ENCODE results near the gene MED15.

Gene MED15

DNA sequence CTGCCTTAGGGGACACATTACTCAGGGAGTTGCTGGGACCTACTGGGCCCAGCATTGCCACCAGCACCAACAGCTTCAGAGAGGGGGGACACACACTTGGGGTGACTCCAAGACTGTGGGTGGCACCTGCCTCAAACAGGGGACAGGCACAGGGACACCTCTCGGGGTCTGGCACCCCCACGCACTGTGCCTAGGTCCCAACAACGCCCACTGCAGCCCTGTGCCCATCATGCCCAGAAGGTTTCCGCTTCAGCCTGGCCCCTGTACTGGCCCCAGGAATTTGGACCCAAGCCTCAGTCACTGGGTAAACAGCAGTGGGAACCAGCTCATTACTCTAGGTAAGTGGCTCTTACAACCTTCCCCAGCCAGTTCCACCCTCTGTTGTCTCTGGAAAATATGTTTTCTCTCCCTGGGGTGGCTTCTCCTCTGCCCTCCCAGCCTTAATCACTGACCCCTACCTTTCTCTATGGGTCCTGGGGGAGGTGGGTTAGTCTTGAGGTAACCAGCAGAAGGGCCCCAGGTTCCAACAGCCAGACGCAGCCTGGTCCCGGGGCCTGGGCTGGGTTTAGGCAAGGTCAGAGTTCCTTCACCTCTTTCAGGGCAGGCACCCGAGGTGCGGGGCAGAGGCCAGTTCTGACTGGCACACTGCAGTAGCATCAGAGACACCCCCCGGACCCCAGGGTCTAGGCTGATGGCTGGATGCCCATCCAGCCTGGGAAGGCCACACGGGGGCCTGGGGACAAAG, 123.6 kb downstream of the MED15 start:
- Histone ChIP-seq H3K9ac (no peak overlapping the region), H3K27ac (no peak overlapping the region), H3K4me1 (peaks cover 19% of the 10 kb centered on the region), H3K27me3 (no peaks in the 10 kb centered on the region), H3K4me2 (no peak overlapping the region), H3K36me3 (no peaks in the 10 kb centered on the region), H4K20me1 (no peaks in the 10 kb centered on the region), H3K4me3 (no peak overlapping the region), H3K9me3 (no peaks in the 10 kb centered on the region)
- no peak for TF ChIP-seq Cebpa-rat (IDR thresholded peaks at IDR 0.05)

DNA sequence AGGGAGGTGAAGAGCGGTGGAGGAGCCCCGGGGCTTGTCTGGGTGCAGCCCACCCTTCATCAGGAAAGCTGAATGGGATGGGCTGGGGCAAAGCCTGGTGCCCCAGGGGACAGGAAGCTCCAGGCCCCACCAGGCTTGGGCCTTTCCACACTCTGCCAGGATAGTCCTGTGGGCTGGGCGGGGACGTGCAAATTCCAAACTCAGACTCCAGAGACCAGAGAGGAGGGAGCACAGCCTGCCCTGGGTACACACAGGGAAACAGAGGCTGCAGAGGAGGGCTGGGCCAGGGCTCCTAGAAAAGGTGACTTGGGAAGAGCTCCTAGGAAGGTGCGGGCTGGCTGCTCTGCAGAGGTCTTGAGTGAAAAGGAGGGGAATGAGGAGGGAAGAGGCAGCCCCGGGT, 124.7 kb downstream of the MED15 start:
- no peak overlapping the region for H3K4me2 ChIP-seq

DNA sequence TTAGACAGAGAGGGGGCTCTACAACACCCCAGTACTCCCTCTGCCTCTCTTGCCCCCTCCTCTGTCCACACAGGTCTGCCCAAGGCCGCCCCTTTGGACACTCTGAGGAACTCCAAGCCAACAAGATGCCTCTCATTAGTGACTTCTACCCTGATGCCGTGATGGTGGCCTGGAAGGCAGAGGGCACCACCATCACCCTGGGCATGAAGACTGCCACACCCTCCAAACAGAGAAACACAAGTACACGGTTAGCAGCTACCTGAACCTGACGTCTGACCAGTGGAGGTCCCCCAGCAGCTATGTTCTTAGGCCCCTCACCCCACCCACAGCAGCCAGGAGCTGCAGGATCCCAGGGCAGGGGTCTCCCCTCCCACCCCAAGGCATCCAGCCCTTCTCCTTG, 125.1 kb downstream of the MED15 start:
- Histone ChIP-seq H3K36me3 (no peaks in the 10 kb centered on the region), H3K9ac (no peak overlapping the region), H3K9me3 (no peaks in the 10 kb centered on the region), H3K27ac (no peak overlapping the region), H3K4me1 (peaks cover 33% of the 10 kb centered on the region), H3K4me3 (no peak overlapping the region), H4K20me1 (no peaks in the 10 kb centered on the region), H3K27me3 (no peaks in the 10 kb centered on the region), H3K4me2 (no peak overlapping the region)
- no peak for TF ChIP-seq Cebpa-rat (IDR thresholded peaks at IDR 0.05)

More for the DNA sequence above, 124.7 kb downstream of the MED15 start:
- peaks cover 29% of the 10 kb centered on the region for H3K4me1 ChIP-seq
- no peak overlapping the region for H3K4me3 ChIP-seq
- H3K36me3 ChIP-seq: no peaks in the 10 kb centered on the region
- no peaks in the 10 kb centered on the region for H3K9me3 ChIP-seq
- no peak overlapping the region for H3K9ac ChIP-seq
- H3K27ac ChIP-seq: no peak overlapping the region
- no peak for TF ChIP-seq Cebpa-rat (IDR thresholded peaks at IDR 0.05)
- no peaks in the 10 kb centered on the region for H3K27me3 ChIP-seq
- H4K20me1 ChIP-seq: no peaks in the 10 kb centered on the region

DNA sequence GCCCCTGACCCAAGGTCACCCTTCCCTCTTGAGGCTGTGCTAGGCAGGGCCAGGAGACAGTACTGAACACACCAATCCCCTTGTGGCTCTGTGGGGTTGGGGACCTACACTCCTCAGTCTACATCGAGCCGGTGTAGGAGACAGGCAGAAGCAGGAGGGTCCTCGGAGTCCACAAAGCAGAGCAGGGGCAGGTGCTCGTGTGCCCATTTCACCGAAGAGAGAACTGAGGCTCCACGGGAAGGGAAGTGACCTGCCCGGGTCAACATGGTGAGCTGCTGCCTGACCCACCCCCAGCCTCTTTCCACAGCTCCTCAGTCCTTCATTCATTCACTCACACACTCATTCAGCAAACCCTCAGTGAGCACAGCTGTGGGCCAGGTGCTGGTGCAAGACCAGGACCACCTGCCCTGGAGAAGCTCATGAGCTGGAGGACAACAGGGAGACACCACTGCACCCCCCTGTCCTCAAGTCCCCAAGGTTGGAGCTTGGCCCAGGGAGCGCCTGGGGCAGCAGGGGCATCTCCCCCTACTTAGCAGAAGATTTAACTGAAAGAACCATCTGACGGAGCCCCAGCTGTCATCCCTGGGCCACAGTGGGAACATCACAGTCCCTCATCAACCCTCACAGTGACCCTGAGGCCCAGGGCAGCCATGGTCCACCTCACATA, 127.3 kb downstream of the MED15 start:
- Histone ChIP-seq H3K27ac (peak overlapping the region; percentile 87), H3K9me3 (no peaks in the 10 kb centered on the region), H3K36me3 (no peaks in the 10 kb centered on the region), H3K27me3 (no peaks in the 10 kb centered on the region), H4K20me1 (no peaks in the 10 kb centered on the region), H3K4me1 (peaks cover 33% of the 10 kb centered on the region), H3K4me2 (peak overlapping the region; percentile 94), H3K4me3 (0 out of 2 replicates have a peak overlapping the region, but pooled peaks have one; percentile 44), H3K9ac (peak overlapping the region; percentile 63; the same call in 1 of the 2 replicates)
- TF ChIP-seq Cebpa-rat (IDR thresholded peaks at IDR 0.05): no peak

DNA sequence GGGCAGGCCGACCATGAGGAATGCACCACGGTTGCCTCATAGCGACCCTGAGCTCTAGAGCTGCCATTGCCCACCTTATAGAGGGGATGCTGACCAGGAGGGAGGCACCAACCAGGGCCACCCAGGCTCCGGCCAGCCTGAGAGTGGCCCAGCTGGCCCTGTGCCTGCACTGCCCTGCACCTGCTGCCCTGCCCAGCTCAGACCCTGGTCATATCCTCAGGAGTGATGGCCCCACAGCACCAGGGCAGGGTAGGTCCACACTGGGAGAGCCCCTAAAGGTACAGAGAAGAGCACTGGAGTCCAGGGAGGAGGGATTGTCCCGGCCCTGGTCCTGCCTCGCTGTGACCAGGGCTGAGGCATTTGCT, 127.8 kb downstream of the MED15 start:
- Histone ChIP-seq H3K36me3 (no peaks in the 10 kb centered on the region), H3K27ac (peak overlapping the region; percentile 87), H4K20me1 (no peaks in the 10 kb centered on the region), H3K27me3 (no peaks in the 10 kb centered on the region), H3K9ac (peak overlapping the region; percentile 63; the same call in 1 of the 2 replicates), H3K4me2 (peak overlapping the region; percentile 94), H3K4me3 (0 out of 2 replicates have a peak overlapping the region, but pooled peaks have one; percentile 44), H3K4me1 (peaks cover 33% of the 10 kb centered on the region), H3K9me3 (no peaks in the 10 kb centered on the region)
- TF ChIP-seq Cebpa-rat (IDR thresholded peaks at IDR 0.05): no peak

DNA sequence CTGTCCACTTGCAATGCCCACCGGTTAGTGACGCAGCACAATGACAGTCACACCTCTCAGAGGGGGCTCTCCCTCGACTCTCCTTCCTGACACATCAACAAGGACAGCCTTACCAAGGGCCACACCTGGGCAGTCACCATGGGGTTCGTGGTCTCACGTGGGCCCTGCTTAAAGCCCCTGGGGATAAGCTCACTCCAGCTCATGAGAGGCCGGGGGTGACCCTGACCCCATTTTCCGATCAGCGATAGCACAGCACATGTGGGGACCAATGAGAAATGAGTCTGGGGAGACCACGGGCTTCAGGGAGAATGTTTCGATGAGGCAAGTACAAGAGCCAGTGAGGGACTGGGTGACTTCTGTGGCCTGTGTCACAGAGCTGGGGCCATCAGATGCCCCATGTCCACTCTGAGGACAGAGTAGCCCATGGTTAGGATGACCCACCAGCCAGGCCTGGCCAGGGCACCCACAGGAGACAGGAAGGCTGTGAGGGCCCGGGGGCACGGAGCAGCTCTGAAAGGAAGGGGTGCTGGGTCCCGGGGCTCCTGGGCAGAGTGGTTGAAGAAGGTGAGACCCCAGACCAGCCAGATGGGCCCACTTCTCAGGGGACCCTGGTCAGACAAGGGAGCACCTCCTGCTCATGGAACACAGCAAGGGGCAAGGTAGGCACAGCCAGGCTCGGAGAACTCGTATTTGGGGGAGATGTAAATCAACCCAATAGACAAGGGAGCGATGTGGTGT, 128.8 kb downstream of the MED15 start:
- H4K20me1 ChIP-seq: no peaks in the 10 kb centered on the region
- peaks cover 33% of the 10 kb centered on the region for H3K4me1 ChIP-seq
- no peak overlapping the region for H3K4me3 ChIP-seq
- no peaks in the 10 kb centered on the region for H3K9me3 ChIP-seq
- no peaks in the 10 kb centered on the region for H3K27me3 ChIP-seq
- no peak overlapping the region; the same call in 1 of the 2 replicates for H3K9ac ChIP-seq
- H3K36me3 ChIP-seq: no peaks in the 10 kb centered on the region
- no peak for TF ChIP-seq Cebpa-rat (IDR thresholded peaks at IDR 0.05)
- peak overlapping the region; percentile 87 for H3K27ac ChIP-seq
- H3K4me2 ChIP-seq: peak overlapping the region; percentile 94

DNA sequence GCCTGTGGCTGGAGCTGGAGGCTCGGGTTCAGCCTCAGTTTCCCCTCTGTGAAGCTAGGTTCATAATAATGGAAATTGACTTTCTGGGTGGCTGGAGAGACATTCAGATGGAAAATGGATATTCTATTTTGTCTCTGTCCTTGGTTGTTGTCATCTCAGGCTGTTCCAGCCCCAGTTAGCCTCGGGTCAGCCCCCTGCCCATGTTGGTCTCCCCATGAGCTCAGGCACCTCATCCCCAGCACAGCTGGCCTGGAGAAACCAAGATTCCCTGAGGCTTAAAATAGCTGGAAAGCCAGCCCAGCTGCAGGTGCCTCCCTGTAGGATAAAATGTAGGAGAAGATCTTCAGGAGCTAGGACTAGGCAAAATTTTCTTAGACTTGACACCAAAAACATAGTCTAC, 129.5 kb downstream of the MED15 start:
- Histone ChIP-seq H3K4me1 (peaks cover 33% of the 10 kb centered on the region), H3K4me3 (no peak overlapping the region), H3K9ac (no peak overlapping the region), H3K27ac (no peak overlapping the region; the same call in 1 of the 2 replicates), H3K27me3 (no peaks in the 10 kb centered on the region), H3K9me3 (no peaks in the 10 kb centered on the region), H3K36me3 (no peaks in the 10 kb centered on the region), H4K20me1 (no peaks in the 10 kb centered on the region), H3K4me2 (peak overlapping the region; percentile 7; the same call in 1 of the 2 replicates)
- TF ChIP-seq Cebpa-rat (IDR thresholded peaks at IDR 0.05): no peak

Data from BLaER1 (cell line).